Measurements from ENCODE around the gene TMEM145. TPM values are rescaled to one million over a fixed set of nuclear protein-coding genes. Genes with fewer than 3 reads are reported as not detected.

TMEM145 gene
- total RNA-seq, 4 donors from 2014 or later = not detected

- Histone ChIP-seq H3K4me3 (no peak overlapping the region), H3K27me3 (no peaks in the 10 kb centered on the region), H3K27ac (no peak overlapping the region), H3K4me1 (peaks cover 0 to 17% (median 9%) of the 10 kb centered on the region in 4 donors), H3K9me3 (no peaks in the 10 kb centered on the region), H3K36me3 (peaks cover 0 to 33% (median 4%) of the 10 kb centered on the region in 4 donors)
- 96 to 100% methylated on average over 2 to 10 of the region's 14 CpGs for WGBS, 2 donors (ENCODE audit: low coverage in 1 of 2)
- DNase-seq = no peak
- intact Hi-C loops (cut with DNase I; ENCODE audit: low total_unique reads) (no loop called here), in situ Hi-C loops (cut with MboI; ENCODE audit: low pct_ligation_motif_present in 1 of 4, low pct_unique_long_range_greater_than_20kb in 1 of 4, low sequenced_read_pairs in 3 of 4) (loop anchor here in 2 of 4 donors (10.0 kb wide), 1 partner anchor 158 kb away; the partner anchor contains the start of gene POU2F2 (in 2 of the 2))
- TF ChIP-seq POLR2AphosphoS5 (IDR thresholded peaks at IDR 0.05) = no peak
- TF ChIP-seq POLR2A (IDR thresholded peaks at IDR 0.05) = no peak
- TF ChIP-seq EP300 (IDR thresholded peaks at IDR 0.05; ENCODE audit: low read depth) = no peak
- TF ChIP-seq CTCF (IDR thresholded peaks at IDR 0.05) = no peak
These were observed 20.1 kb upstream of the TMEM145 start for GRCh38 chr19:42292963-42293362.

GRCh38 chr19:42293540-42293939 is 19.6 kb upstream of the TMEM145 start:
- no peak for TF ChIP-seq EP300 (IDR thresholded peaks at IDR 0.05; ENCODE audit: low read depth)
- TF ChIP-seq CTCF (IDR thresholded peaks at IDR 0.05) = no peak
- no peak for TF ChIP-seq POLR2AphosphoS5 (IDR thresholded peaks at IDR 0.05)
- no peak for TF ChIP-seq POLR2A (IDR thresholded peaks at IDR 0.05)
- 88% methylated on average over 17 of the region's 17 CpGs; no CpG with 5 or more reads in 1 of the 2 donors for WGBS, 2 donors (ENCODE audit: low coverage in 1 of 2)
- in situ Hi-C loops (cut with MboI; ENCODE audit: low pct_ligation_motif_present in 1 of 4, low pct_unique_long_range_greater_than_20kb in 1 of 4, low sequenced_read_pairs in 3 of 4) (loop anchor here in 2 of 4 donors (10.0 kb wide), 1 partner anchor 159 kb away; the partner anchor contains the start of gene POU2F2 (in 2 of the 2)), intact Hi-C loops (cut with DNase I; ENCODE audit: low total_unique reads) (no loop called here)
- no peaks in the 10 kb centered on the region for H3K27me3 ChIP-seq
- peaks cover 0 to 33% (median 4%) of the 10 kb centered on the region in 4 donors for H3K36me3 ChIP-seq
- peaks cover 0 to 17% (median 9%) of the 10 kb centered on the region in 4 donors for H3K4me1 ChIP-seq
- no peak overlapping the region for H3K27ac ChIP-seq
- DNase-seq = no peak
- H3K4me3 ChIP-seq = no peak overlapping the region
- no peaks in the 10 kb centered on the region for H3K9me3 ChIP-seq

- H3K36me3 ChIP-seq = peaks cover 0 to 31% (median 3%) of the 10 kb centered on the region in 4 donors
- WGBS, 2 donors (ENCODE audit: low coverage in 1 of 2) = 95% methylated on average over 13 of the region's 15 CpGs; no CpG with 5 or more reads in 1 of the 2 donors
- in situ Hi-C loops (cut with MboI; ENCODE audit: low pct_ligation_motif_present in 1 of 4, low pct_unique_long_range_greater_than_20kb in 1 of 4, low sequenced_read_pairs in 3 of 4) = loop anchor here in 2 of 4 donors (10.0 kb wide), 1 partner anchor 159 kb away; the partner anchor contains the start of gene POU2F2 (in 2 of the 2)
- no peak for DNase-seq
- H3K27ac ChIP-seq = no peak overlapping the region
- H3K27me3 ChIP-seq = no peaks in the 10 kb centered on the region
- H3K4me1 ChIP-seq = peaks cover 0 to 17% (median 9%) of the 10 kb centered on the region in 4 donors
- no peak overlapping the region for H3K4me3 ChIP-seq
- intact Hi-C loops (cut with DNase I; ENCODE audit: low total_unique reads) = no loop called here
- no peaks in the 10 kb centered on the region for H3K9me3 ChIP-seq
- TF ChIP-seq POLR2A (IDR thresholded peaks at IDR 0.05) (no peak), EP300 (IDR thresholded peaks at IDR 0.05; ENCODE audit: low read depth) (no peak), CTCF (IDR thresholded peaks at IDR 0.05) (no peak), POLR2AphosphoS5 (IDR thresholded peaks at IDR 0.05) (no peak)
These were observed 19.2 kb upstream of the TMEM145 start for GRCh38 chr19:42293948-42294347.

- in situ Hi-C loops (cut with MboI; ENCODE audit: low pct_ligation_motif_present in 1 of 4, low pct_unique_long_range_greater_than_20kb in 1 of 4, low sequenced_read_pairs in 3 of 4) = loop anchor here in 2 of 4 donors (10.0 kb wide), 1 partner anchor 160 kb away; the partner anchor contains the start of gene POU2F2 (in 2 of the 2)
- H3K4me3 ChIP-seq = no peak overlapping the region
- intact Hi-C loops (cut with DNase I; ENCODE audit: low total_unique reads) = no loop called here
- H3K27ac ChIP-seq = no peak overlapping the region
- no peaks in the 10 kb centered on the region for H3K9me3 ChIP-seq
- WGBS, 2 donors (ENCODE audit: low coverage in 1 of 2) = 90 to 91% methylated on average over 5 to 22 of the region's 24 CpGs
- H3K4me1 ChIP-seq = peaks cover 0 to 17% (median 9%) of the 10 kb centered on the region in 4 donors
- H3K36me3 ChIP-seq = peaks cover 0 to 25% (median 0%) of the 10 kb centered on the region in 4 donors
- no peak for TF ChIP-seq POLR2AphosphoS5 (IDR thresholded peaks at IDR 0.05)
- no peak for TF ChIP-seq EP300 (IDR thresholded peaks at IDR 0.05; ENCODE audit: low read depth)
- TF ChIP-seq CTCF (IDR thresholded peaks at IDR 0.05) = no peak
- no peak for TF ChIP-seq POLR2A (IDR thresholded peaks at IDR 0.05)
- no peaks in the 10 kb centered on the region for H3K27me3 ChIP-seq
- DNase-seq = no peak
These were observed 18.5 kb upstream of the TMEM145 start for GRCh38 chr19:42294471-42295137.

Measured in transverse colon (tissue), 4 donors.